Measurements from ENCODE around the gene C19orf38.
"Not testable (repeated sequence)": the region's sequence is repeated elsewhere in the genome, so short reads cannot be mapped to it uniquely, and the experiment has no call there.

DNA sequence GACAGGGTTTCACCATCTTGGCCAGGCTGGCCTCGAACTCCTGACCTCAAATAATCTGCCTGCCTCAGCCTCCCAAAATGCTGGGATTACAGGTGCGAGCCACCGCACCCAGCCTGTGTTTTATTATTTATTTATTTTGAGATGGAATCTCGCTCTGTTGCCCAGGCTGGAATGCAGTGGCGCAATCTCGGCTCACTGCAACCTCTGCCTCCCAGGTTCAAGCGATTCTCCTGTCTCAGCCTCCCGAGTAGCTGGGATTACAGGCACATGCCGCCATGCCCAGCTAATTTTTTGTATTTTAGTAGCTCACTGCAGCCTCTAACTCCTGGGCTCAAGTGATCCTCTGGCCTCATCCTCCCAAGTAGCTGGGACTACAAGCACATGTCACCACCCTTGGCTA lies 29.4 kb downstream of the C19orf38 start:
- TF ChIP-seq, protein P1, sequence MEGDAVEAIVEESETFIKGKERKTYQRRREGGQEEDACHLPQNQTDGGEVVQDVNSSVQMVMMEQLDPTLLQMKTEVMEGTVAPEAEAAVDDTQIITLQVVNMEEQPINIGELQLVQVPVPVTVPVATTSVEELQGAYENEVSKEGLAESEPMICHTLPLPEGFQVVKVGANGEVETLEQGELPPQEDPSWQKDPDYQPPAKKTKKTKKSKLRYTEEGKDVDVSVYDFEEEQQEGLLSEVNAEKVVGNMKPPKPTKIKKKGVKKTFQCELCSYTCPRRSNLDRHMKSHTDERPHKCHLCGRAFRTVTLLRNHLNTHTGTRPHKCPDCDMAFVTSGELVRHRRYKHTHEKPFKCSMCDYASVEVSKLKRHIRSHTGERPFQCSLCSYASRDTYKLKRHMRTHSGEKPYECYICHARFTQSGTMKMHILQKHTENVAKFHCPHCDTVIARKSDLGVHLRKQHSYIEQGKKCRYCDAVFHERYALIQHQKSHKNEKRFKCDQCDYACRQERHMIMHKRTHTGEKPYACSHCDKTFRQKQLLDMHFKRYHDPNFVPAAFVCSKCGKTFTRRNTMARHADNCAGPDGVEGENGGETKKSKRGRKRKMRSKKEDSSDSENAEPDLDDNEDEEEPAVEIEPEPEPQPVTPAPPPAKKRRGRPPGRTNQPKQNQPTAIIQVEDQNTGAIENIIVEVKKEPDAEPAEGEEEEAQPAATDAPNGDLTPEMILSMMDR (conservative IDR thresholded peaks at IDR 0.05; ENCODE audit: low read depth, low read length): not testable (repeated sequence)
- TF ChIP-seq EZH2 (IDR thresholded peaks at IDR 0.05; ENCODE audit: low read length, unreplicated experiment): not testable (repeated sequence)
